Ureter (tissue), 1 donor: ENCODE data around the gene SPG21. TPM values are rescaled to one million over a fixed set of nuclear protein-coding genes. Genes with fewer than 3 reads are reported as not detected.

Experiments used
- DNase-seq: peaks from one replicate; pipeline ENCODE4 v3.0.0-alpha.2; 2020; ENCODE audit warnings: low spot score
- total RNA-seq: library from RNA; stranded (reverse); gene quantifications from one replicate; pipeline ENCODE4 v1.2.4, GENCODE V29; 2023
- donor health status: DM: yes; HTN: yes; CAD: no.

The SPG21 gene
- total RNA-seq, 1 donor from 2014 or later = 108 TPM

GRCh38 chr15:64942356-64942755 is 47.4 kb downstream of the SPG21 start:
- no peak for DNase-seq

- DNase-seq = no peak
Observed at GRCh38 chr15:64938192-64938591, 51.5 kb downstream of the SPG21 start.

- DNase-seq = no peak
Observed at GRCh38 chr15:64934023-64934422, 55.7 kb downstream of the SPG21 start.

- no peak for DNase-seq
Observed at GRCh38 chr15:64931381-64931780, 58.3 kb downstream of the SPG21 start.

GRCh38 chr15:64930778-64931371 is 58.8 kb downstream of the SPG21 start:
- no peak for DNase-seq

- no peak for DNase-seq
Observed at GRCh38 chr15:64930019-64930652, 59.6 kb downstream of the SPG21 start.

- no peak for DNase-seq
Observed at GRCh38 chr15:64928626-64929220, 61.0 kb downstream of the SPG21 start.

GRCh38 chr15:64926661-64927060 is 63.1 kb downstream of the SPG21 start:
- DNase-seq = no peak

- DNase-seq = no peak
Observed at GRCh38 chr15:64925335-64926330, 64.1 kb downstream of the SPG21 start.

- no peak for DNase-seq
Observed at GRCh38 chr15:64923546-64923945, 66.2 kb downstream of the SPG21 start.

GRCh38 chr15:64921711-64922110 is 68.0 kb downstream of the SPG21 start:
- no peak for DNase-seq

GRCh38 chr15:64919721-64920120 is 70.0 kb downstream of the SPG21 start:
- DNase-seq = no peak

GRCh38 chr15:64917211-64917610 is 72.5 kb downstream of the SPG21 start:
- no peak for DNase-seq

GRCh38 chr15:64916365-64916764 is 73.3 kb downstream of the SPG21 start:
- no peak for DNase-seq

GRCh38 chr15:64915518-64916227 is 74.0 kb downstream of the SPG21 start:
- DNase-seq = no peak

Other genes with a start within 250 kb of the SPG21 start
- 16.9 TPM for gene RBPMS2, start 214.3 kb downstream of the SPG21 start, total RNA-seq
- 0.99 TPM for gene PIF1, start 164.3 kb downstream of the SPG21 start, total RNA-seq
- 33.3 TPM for gene PLEKHO2, start 148.0 kb downstream of the SPG21 start, total RNA-seq
- gene ANKDD1A, start 78.0 kb downstream of the SPG21 start, total RNA-seq = 31.4 TPM
- 19.8 TPM for gene MTFMT, start 39.7 kb upstream of the SPG21 start, total RNA-seq
- gene SLC51B, start 55.5 kb upstream of the SPG21 start, total RNA-seq = not detected
- 32.8 TPM for gene RASL12, start 78.1 kb upstream of the SPG21 start, total RNA-seq
- gene KBTBD13, start 86.8 kb upstream of the SPG21 start, total RNA-seq = 0.18 TPM
- 9.4 TPM for gene UBAP1L, start 125.3 kb upstream of the SPG21 start, total RNA-seq
- 25.9 TPM for gene PDCD7, start 143.9 kb upstream of the SPG21 start, total RNA-seq
- 52.6 TPM for gene CLPX, start 195.4 kb upstream of the SPG21 start, total RNA-seq
- 5.4 TPM for gene CILP, start 221.6 kb upstream of the SPG21 start, total RNA-seq